Stimulated activated CD4-positive, alpha-beta T cell treated with anti-CD3 and anti-CD28 coated beads, TNF-alpha, amount 100 ng/mL, for 4 hours (primary cell): ENCODE measurements around the gene TADA3.

Source experiments
- DNase-seq, 3 experiments: peaks; one replicate each; pipeline ENCODE4 v3.0.0-alpha.2; 2020; ENCODE audit warnings: low read depth in 3 of 3

TADA3 gene

GRCh38 chr3:9760779-9761505 lies 31.3 kb downstream of the TADA3 start:
- no peak for DNase-seq

GRCh38 chr3:9757427-9757826 lies 34.8 kb downstream of the TADA3 start:
- no peak for DNase-seq

DNA sequence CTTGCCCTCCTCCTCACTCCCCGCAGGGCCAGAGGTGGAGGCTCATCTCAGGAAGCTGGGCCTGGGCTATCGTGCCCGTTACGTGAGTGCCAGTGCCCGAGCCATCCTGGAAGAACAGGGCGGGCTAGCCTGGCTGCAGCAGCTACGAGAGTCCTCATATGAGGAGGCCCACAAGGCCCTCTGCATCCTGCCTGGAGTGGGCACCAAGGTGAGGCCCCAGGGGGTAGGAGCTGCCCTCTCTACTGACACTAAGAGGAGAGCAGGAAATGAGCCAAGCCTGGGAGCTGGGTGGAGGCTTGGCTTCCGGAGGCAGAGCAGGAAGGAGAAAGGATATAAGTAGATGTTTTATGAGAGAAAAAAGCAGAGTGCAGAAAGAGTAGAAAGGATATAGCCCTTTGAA lies 37.6 kb downstream of the TADA3 start:
- DNase-seq: no peak

DNA sequence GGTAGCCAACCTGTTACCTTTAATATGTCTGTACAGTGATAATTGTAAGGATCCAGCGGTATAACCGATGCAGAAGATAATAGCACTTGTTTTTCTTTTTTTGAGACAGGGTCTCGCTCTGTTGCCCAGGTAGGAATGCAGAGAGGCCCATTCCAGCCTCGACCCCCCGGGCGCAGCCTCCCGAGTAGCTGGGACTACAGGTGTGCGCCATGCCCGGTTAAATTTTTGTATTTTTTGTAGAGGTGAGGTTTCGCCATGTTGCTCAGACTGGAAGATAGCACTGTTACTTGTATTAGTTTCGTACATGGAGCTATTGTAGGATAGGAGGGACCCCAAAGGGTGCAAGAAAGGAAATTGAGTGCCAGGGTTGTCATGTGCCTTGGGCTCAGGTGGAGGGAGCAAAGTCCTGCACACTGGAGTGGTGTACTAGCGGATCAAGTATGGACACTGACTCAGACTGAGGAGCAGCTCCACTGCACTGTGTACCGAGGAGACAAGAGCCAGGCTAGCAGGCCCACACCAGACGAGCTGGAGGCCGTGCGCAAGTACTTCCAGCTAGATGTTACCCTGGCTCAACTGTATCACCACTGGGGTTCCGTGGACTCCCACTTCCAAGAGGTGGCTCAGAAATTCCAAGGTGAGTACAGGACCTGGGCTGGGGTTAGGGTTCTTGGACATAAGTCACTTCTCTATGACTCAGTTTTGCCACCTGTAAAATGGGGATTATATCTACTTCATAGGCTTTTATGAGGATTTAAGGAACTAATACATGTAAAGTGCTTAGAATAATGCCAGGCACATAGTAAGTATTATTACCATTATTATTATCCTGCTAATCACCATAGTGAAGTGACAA lies 41.5 kb downstream of the TADA3 start:
- DNase-seq: no peak

DNA sequence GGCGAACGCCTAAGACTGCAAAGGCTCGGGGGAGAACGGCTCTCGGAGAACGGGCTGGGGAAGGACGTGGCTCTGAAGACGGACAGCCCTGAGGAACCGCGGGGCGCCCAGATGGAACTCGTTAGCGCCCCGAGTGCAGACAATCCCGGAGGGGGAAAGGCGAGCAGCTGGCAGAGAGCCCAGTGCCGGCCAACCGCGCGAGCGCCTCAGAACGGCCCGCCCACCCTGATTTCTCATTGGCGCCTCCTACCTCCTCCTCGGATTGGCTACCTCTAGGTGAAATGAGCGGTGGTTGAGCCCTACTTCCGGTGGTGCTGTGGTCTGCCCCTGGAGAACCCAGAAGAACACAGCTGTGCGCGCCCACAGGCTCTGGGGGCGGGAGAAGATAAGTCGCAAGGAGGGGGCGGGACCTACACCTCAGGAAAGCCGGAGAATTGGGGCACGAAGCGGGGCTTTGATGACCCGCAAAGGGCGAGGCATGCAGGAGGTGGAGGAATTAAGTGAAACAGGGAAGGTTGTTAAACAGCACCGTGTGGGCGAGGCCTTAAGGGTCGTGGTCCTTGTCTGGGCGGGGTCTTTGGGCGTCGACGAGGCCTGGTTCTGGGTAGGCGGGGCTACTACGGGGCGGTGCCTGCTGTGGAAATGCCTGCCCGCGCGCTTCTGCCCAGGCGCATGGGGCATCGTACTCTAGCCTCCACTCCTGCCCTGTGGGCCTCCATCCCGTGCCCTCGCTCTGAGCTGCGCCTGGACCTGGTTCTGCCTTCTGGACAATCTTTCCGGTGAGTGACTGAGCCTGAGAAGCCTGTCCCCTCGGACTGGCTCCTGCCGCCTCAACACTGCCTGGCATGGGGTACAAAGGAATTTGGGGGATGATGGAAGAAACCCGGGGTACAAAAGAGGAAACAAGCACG lies 42.4 kb downstream of the TADA3 start, which contains the start of gene OGG1:
TSS of gene OGG1 (plus strand) at position 308 of the 911 bp plus-strand sequence. CDS start at position 643, 335 bp downstream.
- DNase-seq: peak; percentile 81 to 92 (median 90)

- no peak for DNase-seq
These were observed 43.0 kb downstream of the TADA3 start for GRCh38 chr3:9749296-9749644.

GRCh38 chr3:9748031-9748430 lies 44.2 kb downstream of the TADA3 start:
- DNase-seq: no peak

GRCh38 chr3:9747267-9747666 lies 45.0 kb downstream of the TADA3 start:
- no peak for DNase-seq

DNA sequence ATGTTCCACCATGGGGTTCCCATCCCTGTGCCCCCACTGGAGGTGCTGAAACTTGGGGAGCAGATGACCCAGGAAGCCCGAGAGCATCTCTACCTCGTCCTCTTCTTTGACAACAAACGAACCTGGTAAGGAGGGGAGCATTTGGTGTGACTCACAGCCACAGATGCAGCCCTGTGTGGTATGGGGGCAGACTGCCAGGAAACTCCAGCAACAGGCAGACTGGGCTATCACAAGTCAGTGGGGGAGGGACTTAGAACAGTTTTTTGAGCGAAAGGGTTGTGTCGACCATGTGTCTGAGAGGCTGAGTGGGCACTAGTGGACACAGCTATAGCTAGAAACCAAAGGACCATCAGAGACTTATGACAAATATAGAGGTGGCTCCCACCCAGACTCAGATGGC lies 45.9 kb downstream of the TADA3 start:
- no peak for DNase-seq

- DNase-seq: no peak
These were observed 46.8 kb downstream of the TADA3 start for GRCh38 chr3:9745521-9745920.

- no peak for DNase-seq
These were observed 48.1 kb downstream of the TADA3 start for GRCh38 chr3:9744162-9744561.

- no peak for DNase-seq
These were observed 48.7 kb downstream of the TADA3 start for GRCh38 chr3:9743548-9743947.

DNA sequence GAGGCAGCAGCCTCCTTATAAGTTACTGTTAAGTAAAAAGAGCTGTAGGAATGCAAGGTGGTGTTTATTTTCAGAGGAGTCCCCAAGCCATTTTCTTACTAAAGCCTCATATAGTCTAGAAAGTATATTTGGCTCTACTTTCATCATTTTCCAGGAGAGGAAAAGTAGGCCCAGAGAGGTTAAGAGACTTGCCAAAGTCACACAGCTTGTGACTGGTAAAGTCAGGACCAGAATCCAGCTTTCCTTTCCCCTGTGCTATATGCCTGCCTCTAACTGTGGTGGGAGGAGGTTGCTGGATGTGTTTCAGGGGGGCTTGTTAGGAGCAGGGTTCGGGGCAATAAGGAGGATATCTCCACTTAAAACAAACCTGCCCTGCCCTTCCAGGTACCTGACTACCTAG lies 49.7 kb downstream of the TADA3 start:
- DNase-seq: no peak

DNA sequence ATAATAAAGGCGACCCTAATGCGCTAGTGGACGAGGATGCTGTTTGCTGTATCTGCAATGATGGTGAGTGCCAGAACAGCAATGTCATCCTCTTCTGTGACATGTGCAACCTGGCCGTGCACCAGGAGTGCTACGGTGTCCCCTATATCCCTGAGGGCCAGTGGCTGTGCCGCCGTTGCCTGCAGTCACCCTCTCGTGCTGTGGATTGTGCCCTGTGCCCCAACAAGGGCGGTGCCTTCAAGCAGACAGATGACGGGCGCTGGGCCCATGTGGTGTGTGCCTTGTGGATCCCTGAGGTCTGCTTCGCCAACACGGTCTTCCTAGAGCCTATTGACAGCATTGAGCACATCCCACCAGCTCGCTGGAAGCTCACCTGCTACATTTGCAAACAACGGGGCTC lies 53.1 kb downstream of the TADA3 start:
- DNase-seq: no peak

GRCh38 chr3:9736831-9737230 lies 55.4 kb downstream of the TADA3 start:
- no peak for DNase-seq

GRCh38 chr3:9732740-9733115 lies 59.5 kb downstream of the TADA3 start:
- no peak for DNase-seq

GRCh38 chr3:9732080-9732739 lies 60.1 kb downstream of the TADA3 start:
- no peak for DNase-seq

DNA sequence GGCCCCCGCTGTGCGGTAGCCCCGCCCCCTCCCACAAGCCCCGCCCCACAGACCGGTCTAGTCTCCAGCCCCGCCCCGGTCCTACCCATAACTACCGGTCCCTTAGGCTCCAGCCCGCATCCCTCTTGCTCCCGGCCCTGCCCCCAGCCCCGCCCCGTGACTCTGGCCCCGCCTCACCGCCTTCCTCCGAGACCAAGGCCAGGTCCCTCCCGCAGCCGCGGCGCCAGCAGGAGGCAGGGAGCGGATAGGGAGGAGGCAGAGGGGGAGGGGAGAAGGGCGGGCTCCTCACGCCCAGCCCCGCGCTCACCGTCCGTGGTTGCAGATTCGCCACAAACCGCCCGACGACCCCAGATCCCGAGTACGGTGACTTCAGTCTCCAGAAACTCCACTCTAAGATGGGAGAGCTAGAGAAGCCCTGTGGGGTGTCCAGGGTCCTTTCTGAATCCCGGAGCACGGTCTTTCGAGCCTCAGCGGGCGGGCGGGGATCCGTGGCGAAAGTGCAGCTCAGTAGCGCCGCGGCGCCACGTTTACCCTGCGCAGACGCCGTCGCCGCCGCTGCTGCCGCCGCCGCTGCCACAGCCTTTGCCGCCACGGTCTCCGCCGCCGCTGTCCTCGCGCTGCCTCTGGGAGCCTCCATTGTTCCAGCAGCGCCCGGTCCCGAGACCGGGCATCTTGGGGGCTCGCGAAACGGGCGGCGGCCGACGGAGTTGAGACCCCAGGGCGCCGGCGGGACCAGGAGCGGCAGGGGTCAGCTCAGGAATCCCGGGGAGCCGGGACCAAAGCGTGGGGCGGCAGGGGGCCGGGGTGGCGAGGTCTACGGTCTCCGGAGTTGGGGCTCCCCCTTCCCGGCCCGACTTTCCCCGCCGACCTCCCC lies 60.8 kb downstream of the TADA3 start, which contains the start of gene BRPF1:
TSS of gene BRPF1 (plus strand) at position 530 of the 874 bp plus-strand sequence. CDS start 2,406 bp downstream, outside the sequence.
- DNase-seq: peak; percentile 100

GRCh38 chr3:9730657-9731205 lies 61.5 kb downstream of the TADA3 start:
- DNase-seq: no peak
